WTC11 (cell line): ENCODE data around the gene ABCG1. TPM values are rescaled to one million over a fixed set of nuclear protein-coding genes. Genes with fewer than 3 reads are reported as not detected.

ENCODE experiments used
- ATAC-seq: fragments of 200-7000 bp; cut with Tn5 transposase; 2 replicates; pipeline ENCODE4 v1.10.0; 2021; ENCODE audit warnings: mild to moderate bottlenecking, moderate library complexity
- CTCF ChIA-PET: fragments of 300-600 bp; sonication (Branson Sonifier 250); formaldehyde crosslinking; loops from one replicate; lab custom pipeline; 2021; ENCODE audit warnings: antibody characterized with exemption; lab: Charles Lee
- POLR2A ChIA-PET: fragments of 350-600 bp; sonication (Branson Sonifier 250); formaldehyde crosslinking; loops from one replicate; lab custom pipeline; 2021; ENCODE audit warnings: antibody characterized with exemption; lab: Charles Lee
- DNase-seq: peaks from one replicate; pipeline ENCODE4 v3.0.0; 2021; ENCODE audit warnings: low spot score
- H3K27ac Mint-ChIP-seq: 2 replicates; pipeline ENCODE4 v1.8.0; 2021; ENCODE audit warnings: mixed read lengths
- H3K27me3 Mint-ChIP-seq: 2 replicates; pipeline ENCODE4 v1.8.0; 2021; ENCODE audit warnings: low read depth, mild to moderate bottlenecking, moderate library complexity, mixed read lengths
- H3K36me3 Mint-ChIP-seq: 2 replicates; pipeline ENCODE4 v1.8.0; 2021; ENCODE audit warnings: mixed read lengths
- H3K4me1 Mint-ChIP-seq: 2 replicates; pipeline ENCODE4 v1.8.0; 2022; ENCODE audit warnings: mixed read lengths
- H3K4me3 Mint-ChIP-seq: 2 replicates; pipeline ENCODE4 v1.8.0; 2021; ENCODE audit warnings: mild to moderate bottlenecking, moderate library complexity, mixed read lengths
- H3K9me3 Mint-ChIP-seq: 2 replicates; pipeline ENCODE4 v1.8.0; 2021; ENCODE audit warnings: mixed read lengths
- ATF1 ChIP-seq: sonication (generic); formaldehyde crosslinking; IDR thresholded peaks from 2 replicates; pipeline ENCODE4 v1.8.1; 2023; ENCODE audit warnings: mild to moderate bottlenecking, moderate library complexity, missing genetic modification reagents
- CBFB ChIP-seq: sonication (generic); formaldehyde crosslinking; IDR thresholded peaks from 2 replicates; pipeline ENCODE4 v1.8.1; 2022; ENCODE audit warnings: mild to moderate bottlenecking, low read depth, missing genetic modification reagents
- EMX1 ChIP-seq: fragments of 250-450 bp; sonication (Bioruptor Pico); IDR thresholded peaks from 2 replicates; pipeline ENCODE4 v1.8.0; 2021; ENCODE audit warnings: mild to moderate bottlenecking
- GABPB1 ChIP-seq: sonication (generic); formaldehyde crosslinking; IDR thresholded peaks from 2 replicates; pipeline ENCODE4 v1.8.1; 2023; ENCODE audit warnings: mild to moderate bottlenecking, missing genetic modification reagents
- NR1H2 ChIP-seq: sonication (generic); formaldehyde crosslinking; IDR thresholded peaks from 2 replicates; pipeline ENCODE4 v1.9.0; 2021; ENCODE audit warnings: mild to moderate bottlenecking, moderate library complexity, missing genetic modification reagents
- RELA ChIP-seq: sonication (generic); formaldehyde crosslinking; IDR thresholded peaks from 2 replicates; pipeline ENCODE4 v1.8.1; 2022; ENCODE audit warnings: missing genetic modification reagents, mild to moderate bottlenecking, borderline replicate concordance
- SMAD3 ChIP-seq: sonication (generic); formaldehyde crosslinking; IDR thresholded peaks from 2 replicates; pipeline ENCODE4 v1.8.0; 2022; ENCODE audit warnings: missing genetic modification reagents, mild to moderate bottlenecking, borderline replicate concordance
- TP53 ChIP-seq: sonication (generic); formaldehyde crosslinking; IDR thresholded peaks from 2 replicates; pipeline ENCODE4 v1.8.1; 2023; ENCODE audit warnings: mild to moderate bottlenecking, missing genetic modification reagents
- ZNF121 ChIP-seq: sonication (generic); formaldehyde crosslinking; IDR thresholded peaks from 2 replicates; pipeline ENCODE4 v1.8.0; 2023; ENCODE audit warnings: missing genetic modification reagents
- ZNF232 ChIP-seq: sonication (generic); formaldehyde crosslinking; IDR thresholded peaks from 2 replicates; pipeline ENCODE4 v1.8.0; 2022; ENCODE audit warnings: mild to moderate bottlenecking, missing genetic modification reagents
- ZNF317 ChIP-seq: sonication (generic); formaldehyde crosslinking; IDR thresholded peaks from 2 replicates; pipeline ENCODE4 v1.8.1; 2023; ENCODE audit warnings: low read depth, mild to moderate bottlenecking, moderate library complexity, missing genetic modification reagents, borderline replicate concordance
- total RNA-seq: library from RNA; stranded (reverse); gene quantifications from 3 replicates; pipeline ENCODE4 v1.2.3, GENCODE V29; 2021
- TF ChIP-seq, protein P1 (sequence below): sonication (generic); formaldehyde crosslinking; IDR thresholded peaks from 2 replicates; pipeline ENCODE4 v1.8.0; 2023; ENCODE audit warnings: mild to moderate bottlenecking, missing genetic modification reagents
- TF ChIP-seq, protein P2 (sequence below): sonication (generic); formaldehyde crosslinking; IDR thresholded peaks from 2 replicates; pipeline ENCODE4 v1.8.1; 2023; ENCODE audit warnings: mild to moderate bottlenecking, moderate library complexity, missing genetic modification reagents
- TF ChIP-seq, protein P3 (sequence below): fragments of 250-450 bp; sonication (Bioruptor Pico); conservative IDR thresholded peaks from 2 replicates; pipeline ENCODE4 v1.9.0; 2021; ENCODE audit warnings: mild to moderate bottlenecking
- TF ChIP-seq, protein P4 (sequence below): sonication (generic); formaldehyde crosslinking; IDR thresholded peaks from 2 replicates; pipeline ENCODE4 v1.8.1; 2023; ENCODE audit warnings: mild to moderate bottlenecking, missing genetic modification reagents, moderate library complexity
- TF ChIP-seq, protein P5 (sequence below): fragments of 250-450 bp; sonication (Bioruptor Pico); IDR thresholded peaks from 2 replicates; pipeline ENCODE4 v1.8.0; 2021; ENCODE audit warnings: mild to moderate bottlenecking

ABCG1 gene
- total RNA-seq, 1 experiment from 2014 or later = 4.0 TPM

DNA sequence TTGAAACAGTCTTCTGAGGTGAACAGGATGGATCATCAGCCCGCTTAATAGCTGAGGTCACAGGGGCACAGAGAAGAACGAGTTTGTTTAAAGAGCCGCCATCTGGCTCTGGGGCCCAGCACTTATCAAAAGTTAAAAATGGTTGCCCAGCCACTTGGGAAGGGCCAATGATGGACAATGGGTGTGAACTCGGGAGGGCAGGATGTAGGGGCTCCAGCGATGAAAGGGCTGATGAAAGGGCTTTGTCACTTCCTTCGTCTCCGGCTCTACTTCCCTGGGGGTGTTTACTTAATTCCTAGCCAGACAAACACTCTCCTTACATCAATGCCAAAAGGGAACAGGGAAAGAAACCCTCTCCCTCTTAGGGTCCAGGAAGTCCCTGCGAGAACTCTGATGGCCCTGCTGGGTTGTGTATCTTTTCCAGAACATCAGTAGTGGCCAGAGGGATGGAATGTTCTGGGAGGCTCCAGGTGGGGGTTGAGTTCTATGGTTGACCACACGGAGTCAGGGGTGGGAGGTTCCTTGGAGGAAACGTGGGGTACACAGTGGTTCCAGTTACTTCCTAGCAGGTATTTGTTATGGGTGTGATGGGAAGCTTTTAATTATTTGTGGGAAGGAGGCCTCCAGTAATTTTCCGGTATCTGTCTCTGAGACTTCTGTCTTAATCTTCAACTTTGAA lies 9.0 kb upstream of the ABCG1 start (continued):
- TF ChIP-seq, protein P1, sequence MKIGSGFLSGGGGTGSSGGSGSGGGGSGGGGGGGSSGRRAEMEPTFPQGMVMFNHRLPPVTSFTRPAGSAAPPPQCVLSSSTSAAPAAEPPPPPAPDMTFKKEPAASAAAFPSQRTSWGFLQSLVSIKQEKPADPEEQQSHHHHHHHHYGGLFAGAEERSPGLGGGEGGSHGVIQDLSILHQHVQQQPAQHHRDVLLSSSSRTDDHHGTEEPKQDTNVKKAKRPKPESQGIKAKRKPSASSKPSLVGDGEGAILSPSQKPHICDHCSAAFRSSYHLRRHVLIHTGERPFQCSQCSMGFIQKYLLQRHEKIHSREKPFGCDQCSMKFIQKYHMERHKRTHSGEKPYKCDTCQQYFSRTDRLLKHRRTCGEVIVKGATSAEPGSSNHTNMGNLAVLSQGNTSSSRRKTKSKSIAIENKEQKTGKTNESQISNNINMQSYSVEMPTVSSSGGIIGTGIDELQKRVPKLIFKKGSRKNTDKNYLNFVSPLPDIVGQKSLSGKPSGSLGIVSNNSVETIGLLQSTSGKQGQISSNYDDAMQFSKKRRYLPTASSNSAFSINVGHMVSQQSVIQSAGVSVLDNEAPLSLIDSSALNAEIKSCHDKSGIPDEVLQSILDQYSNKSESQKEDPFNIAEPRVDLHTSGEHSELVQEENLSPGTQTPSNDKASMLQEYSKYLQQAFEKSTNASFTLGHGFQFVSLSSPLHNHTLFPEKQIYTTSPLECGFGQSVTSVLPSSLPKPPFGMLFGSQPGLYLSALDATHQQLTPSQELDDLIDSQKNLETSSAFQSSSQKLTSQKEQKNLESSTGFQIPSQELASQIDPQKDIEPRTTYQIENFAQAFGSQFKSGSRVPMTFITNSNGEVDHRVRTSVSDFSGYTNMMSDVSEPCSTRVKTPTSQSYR (CRISPR knock-in tag) = no peak
- TF ChIP-seq ZNF317 (CRISPR knock-in tag) = no peak
- TF ChIP-seq, protein P2, sequence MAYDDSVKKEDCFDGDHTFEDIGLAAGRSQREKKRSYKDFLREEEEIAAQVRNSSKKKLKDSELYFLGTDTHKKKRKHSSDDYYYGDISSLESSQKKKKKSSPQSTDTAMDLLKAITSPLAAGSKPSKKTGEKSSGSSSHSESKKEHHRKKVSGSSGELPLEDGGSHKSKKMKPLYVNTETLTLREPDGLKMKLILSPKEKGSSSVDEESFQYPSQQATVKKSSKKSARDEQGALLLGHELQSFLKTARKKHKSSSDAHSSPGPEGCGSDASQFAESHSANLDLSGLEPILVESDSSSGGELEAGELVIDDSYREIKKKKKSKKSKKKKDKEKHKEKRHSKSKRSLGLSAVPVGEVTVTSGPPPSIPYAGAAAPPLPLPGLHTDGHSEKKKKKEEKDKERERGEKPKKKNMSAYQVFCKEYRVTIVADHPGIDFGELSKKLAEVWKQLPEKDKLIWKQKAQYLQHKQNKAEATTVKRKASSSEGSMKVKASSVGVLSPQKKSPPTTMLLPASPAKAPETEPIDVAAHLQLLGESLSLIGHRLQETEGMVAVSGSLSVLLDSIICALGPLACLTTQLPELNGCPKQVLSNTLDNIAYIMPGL (CRISPR knock-in tag) = no peak
- no peak for TF ChIP-seq EMX1 (CRISPR knock-in tag)
- no peak for TF ChIP-seq RELA

DNA sequence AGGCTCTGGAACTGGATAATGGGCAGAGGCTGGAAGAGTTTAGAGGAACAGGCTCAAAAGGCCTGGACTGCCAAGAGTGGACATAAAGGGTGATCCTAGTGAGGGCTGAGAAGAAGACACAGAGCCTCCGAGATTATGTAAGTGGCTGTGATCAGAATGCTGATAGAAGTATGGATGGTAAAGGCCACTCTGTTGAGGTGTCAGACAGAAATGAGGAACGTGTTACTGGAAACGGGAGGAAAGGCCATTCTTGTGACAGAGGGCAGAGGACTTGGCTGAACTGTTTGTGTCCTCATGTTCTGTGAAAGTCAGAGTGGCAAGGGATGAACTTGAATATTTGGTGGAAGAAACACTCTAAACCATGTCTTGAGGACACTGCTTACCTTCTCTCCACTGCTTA lies 6.7 kb upstream of the ABCG1 start:
- Mint-ChIP-seq H3K27me3 (peaks cover 32% of the 10 kb centered on the region), H3K36me3 (no peaks in the 10 kb centered on the region; the same call in 1 of the 2 replicates), H3K4me1 (peaks cover 17% of the 10 kb centered on the region), H3K4me3 (no peak overlapping the region), H3K9me3 (peaks cover 28% of the 10 kb centered on the region), H3K27ac (no peak overlapping the region)
- ChIA-PET CTCF (no interaction called here), POLR2A (interaction anchor here (0.7 kb wide), 2 partner anchors 17 to 354 kb away, joined by 4 to 7 read pairs; no protein-coding TSS in a partner anchor)
- no peak for DNase-seq
- no peak for ATAC-seq
- TF ChIP-seq RELA = no peak
- TF ChIP-seq CBFB = no peak
- TF ChIP-seq SMAD3 (CRISPR knock-in tag) = no peak

DNA sequence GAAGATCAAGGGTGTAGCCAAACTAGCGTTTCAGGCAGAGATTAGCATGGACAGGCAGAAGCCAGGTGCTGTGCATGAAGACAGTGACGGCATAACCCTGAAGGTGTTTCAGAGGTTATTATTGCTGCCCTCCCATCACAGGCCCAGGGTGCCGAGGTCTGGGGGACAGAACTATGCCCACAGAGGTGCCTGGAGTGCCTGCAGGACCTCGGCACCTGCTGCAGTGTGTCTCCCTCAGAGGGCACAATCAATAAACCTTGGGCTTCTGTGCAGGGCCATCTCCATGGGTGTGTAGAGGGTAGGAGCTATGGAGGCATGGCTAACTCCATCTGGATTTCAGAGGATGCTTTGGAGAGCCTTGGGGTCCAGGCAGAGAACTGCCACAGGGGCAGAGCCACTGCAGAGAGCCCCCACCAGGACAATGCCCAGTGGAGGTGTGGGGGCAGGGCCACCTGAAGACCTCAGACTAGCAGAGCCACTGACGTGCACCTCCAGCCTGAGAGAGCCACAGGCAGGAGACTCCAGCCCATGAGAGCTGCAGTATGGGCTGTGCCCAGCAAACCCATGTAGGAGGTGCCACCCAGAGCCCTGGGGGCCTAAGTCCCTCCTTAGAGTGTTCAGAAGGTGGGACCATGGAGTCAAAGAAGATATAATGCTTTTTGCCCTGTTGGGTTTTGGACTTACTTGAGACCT lies 5.7 kb upstream of the ABCG1 start:
- TF ChIP-seq GABPB1 (CRISPR knock-in tag) = no peak
- no peak for TF ChIP-seq ATF1
- no peak for TF ChIP-seq ZNF317 (CRISPR knock-in tag)
- no peak for TF ChIP-seq ZNF121 (CRISPR knock-in tag)
- TF ChIP-seq, protein P3, sequence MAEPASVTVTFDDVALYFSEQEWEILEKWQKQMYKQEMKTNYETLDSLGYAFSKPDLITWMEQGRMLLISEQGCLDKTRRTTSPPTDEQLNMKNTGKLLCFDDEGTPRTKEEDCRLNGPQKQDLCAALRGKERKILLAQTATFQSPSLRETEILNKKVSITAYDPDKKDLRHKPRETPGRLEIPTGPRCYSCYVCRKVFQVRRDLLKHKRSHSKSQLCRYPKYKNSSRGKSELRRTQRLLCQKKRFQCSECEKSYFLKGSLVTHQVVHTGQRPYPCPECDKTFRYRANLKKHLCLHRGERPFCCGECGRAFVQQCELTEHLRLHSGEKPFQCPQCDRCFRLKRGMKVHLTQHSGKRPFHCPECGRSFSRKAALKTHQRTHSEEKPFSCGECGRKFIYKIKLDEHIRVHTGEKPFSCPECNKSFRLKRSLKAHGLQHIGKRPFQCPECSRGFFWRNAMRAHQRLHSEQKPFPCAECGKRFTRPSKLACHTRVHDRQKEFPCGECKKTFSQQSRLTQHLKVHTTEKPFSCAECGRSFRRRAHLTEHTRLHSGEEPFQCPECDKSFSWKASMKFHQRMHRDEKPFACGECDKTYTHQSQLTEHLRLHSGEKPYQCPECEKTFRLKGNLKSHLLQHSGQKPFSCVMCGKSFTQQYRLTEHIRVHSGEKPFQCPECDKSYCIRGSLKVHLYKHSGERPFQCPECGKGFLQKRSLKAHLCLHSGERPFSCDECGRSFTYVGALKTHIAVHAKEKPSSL = no peak
- TF ChIP-seq, protein P4, sequence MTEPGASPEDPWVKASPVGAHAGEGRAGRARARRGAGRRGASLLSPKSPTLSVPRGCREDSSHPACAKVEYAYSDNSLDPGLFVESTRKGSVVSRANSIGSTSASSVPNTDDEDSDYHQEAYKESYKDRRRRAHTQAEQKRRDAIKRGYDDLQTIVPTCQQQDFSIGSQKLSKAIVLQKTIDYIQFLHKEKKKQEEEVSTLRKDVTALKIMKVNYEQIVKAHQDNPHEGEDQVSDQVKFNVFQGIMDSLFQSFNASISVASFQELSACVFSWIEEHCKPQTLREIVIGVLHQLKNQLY = no peak
- TF ChIP-seq, protein P5, sequence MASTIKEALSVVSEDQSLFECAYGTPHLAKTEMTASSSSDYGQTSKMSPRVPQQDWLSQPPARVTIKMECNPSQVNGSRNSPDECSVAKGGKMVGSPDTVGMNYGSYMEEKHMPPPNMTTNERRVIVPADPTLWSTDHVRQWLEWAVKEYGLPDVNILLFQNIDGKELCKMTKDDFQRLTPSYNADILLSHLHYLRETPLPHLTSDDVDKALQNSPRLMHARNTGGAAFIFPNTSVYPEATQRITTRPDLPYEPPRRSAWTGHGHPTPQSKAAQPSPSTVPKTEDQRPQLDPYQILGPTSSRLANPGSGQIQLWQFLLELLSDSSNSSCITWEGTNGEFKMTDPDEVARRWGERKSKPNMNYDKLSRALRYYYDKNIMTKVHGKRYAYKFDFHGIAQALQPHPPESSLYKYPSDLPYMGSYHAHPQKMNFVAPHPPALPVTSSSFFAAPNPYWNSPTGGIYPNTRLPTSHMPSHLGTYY (CRISPR knock-in tag) = no peak
- TF ChIP-seq NR1H2 (CRISPR knock-in tag) = no peak
- TF ChIP-seq RELA = no peak
- no peak for TF ChIP-seq ZNF232 (CRISPR knock-in tag)
- TF ChIP-seq TP53 (CRISPR knock-in tag) = no peak
- ChIA-PET CTCF (no interaction called here), POLR2A (interaction anchor here (0.7 kb wide), 2 partner anchors 17 to 353 kb away, joined by 4 to 7 read pairs; no protein-coding TSS in a partner anchor)
- Mint-ChIP-seq H3K36me3 (no peaks in the 10 kb centered on the region; the same call in 1 of the 2 replicates), H3K9me3 (peaks cover 28% of the 10 kb centered on the region), H3K4me1 (peaks cover 17% of the 10 kb centered on the region), H3K27ac (no peak overlapping the region), H3K27me3 (peaks cover 41% of the 10 kb centered on the region), H3K4me3 (no peak overlapping the region)
- DNase-seq (no peak), ATAC-seq (no peak)
